HG02763 (cell line): ENCODE measurements around the gene DUSP6.
A peak's percentile ranks its signal among the peaks of the same experiment; 100 is the strongest.
"Not testable (repeated sequence)": the region's sequence is repeated elsewhere in the genome, so short reads cannot be mapped to it uniquely, and the experiment has no call there.

Experiments
- ATAC-seq: cut with Tn5 transposase; IDR thresholded peaks from one replicate; pipeline ENCODE4 v1.9.1; 2021; ENCODE audit warnings: mild to moderate bottlenecking, moderate library complexity; ENCODE audit not compliant: unreplicated experiment

DUSP6 gene

GRCh38 chr12:89353188-89353822 is 1.0 kb upstream of the DUSP6 start:
- ATAC-seq, result no peak

- ATAC-seq, result no peak
Observed at GRCh38 chr12:89352242-89352491, 134 bp downstream of the DUSP6 start.

GRCh38 chr12:89351489-89352241 is 636 bp downstream of the DUSP6 start:
- peak; percentile 28 for ATAC-seq

- no peak for ATAC-seq
Observed at GRCh38 chr12:89350630-89351488, 1.4 kb downstream of the DUSP6 start.

- no peak for ATAC-seq
Observed at GRCh38 chr12:89350260-89350629, 2.1 kb downstream of the DUSP6 start.

GRCh38 chr12:89349814-89350213 is 2.5 kb downstream of the DUSP6 start:
- no peak for ATAC-seq

GRCh38 chr12:89348894-89349699 is 3.2 kb downstream of the DUSP6 start:
- ATAC-seq, result no peak

GRCh38 chr12:89347325-89347829 is 4.9 kb downstream of the DUSP6 start:
- no peak for ATAC-seq

GRCh38 chr12:89346741-89347324 is 5.5 kb downstream of the DUSP6 start:
- no peak for ATAC-seq

GRCh38 chr12:89345830-89346740 is 6.2 kb downstream of the DUSP6 start:
- ATAC-seq, result peak; percentile 99

- no peak for ATAC-seq
Observed at GRCh38 chr12:89345376-89345775, 6.9 kb downstream of the DUSP6 start.

GRCh38 chr12:89344862-89345202 is 7.5 kb downstream of the DUSP6 start:
- ATAC-seq, result no peak

- ATAC-seq, result no peak
Observed at GRCh38 chr12:89344043-89344861, 8.0 kb downstream of the DUSP6 start.

- no peak for ATAC-seq
Observed at GRCh38 chr12:89343127-89343526, 9.2 kb downstream of the DUSP6 start.

GRCh38 chr12:89340861-89341260 is 11.4 kb downstream of the DUSP6 start:
- ATAC-seq, result no peak

- ATAC-seq, result no peak
Observed at GRCh38 chr12:89339526-89339925, 12.8 kb downstream of the DUSP6 start.

- ATAC-seq, result not testable (repeated sequence)
Observed at GRCh38 chr12:89337136-89337535, 15.2 kb downstream of the DUSP6 start.

GRCh38 chr12:89335452-89336244 is 16.7 kb downstream of the DUSP6 start:
- ATAC-seq, result no peak
